Ectodermal cell (in vitro differentiated cells): Measurements from ENCODE around the gene CLCN3.

Experiments
- H3K27ac ChIP-seq: 2 replicates; pipeline ENCODE4 v1.7.0; 2013; ENCODE audit warnings: mild to moderate bottlenecking, low read depth, low read length; ENCODE audit not compliant: insufficient read depth, poor library complexity, severe bottlenecking
- H3K27me3 ChIP-seq: 2 replicates; pipeline ENCODE4 v1.7.0; 2013; ENCODE audit warnings: mild to moderate bottlenecking, low read length; ENCODE audit not compliant: insufficient read depth, control insufficient read depth, poor library complexity, severe bottlenecking
- H3K36me3 ChIP-seq: one replicate; pipeline ENCODE4 v1.7.0; 2013; ENCODE audit warnings: low read length; ENCODE audit not compliant: control insufficient read depth, insufficient read depth
- H3K4me1 ChIP-seq: one replicate; pipeline ENCODE4 v1.7.0; 2013; ENCODE audit warnings: low read length; ENCODE audit not compliant: control insufficient read depth, insufficient read depth
- H3K4me3 ChIP-seq: 2 replicates; pipeline ENCODE4 v1.7.0; 2013; ENCODE audit warnings: low read depth, low read length, control low read depth; ENCODE audit not compliant: insufficient read depth
- H3K9me3 ChIP-seq: 2 replicates; pipeline ENCODE4 v1.7.0; 2013; ENCODE audit warnings: mild to moderate bottlenecking, low read length, moderate library complexity; ENCODE audit not compliant: control insufficient read depth
- WGBS, 2 experiments: methylation state at CpG; one replicate each; pipeline ENCODE4 v1.1.7; 2013; ENCODE audit warnings: missing lambda C conversion rate in 2 of 2; 5-methylcytosine and 5-hydroxymethylcytosine counted together

Gene CLCN3

DNA sequence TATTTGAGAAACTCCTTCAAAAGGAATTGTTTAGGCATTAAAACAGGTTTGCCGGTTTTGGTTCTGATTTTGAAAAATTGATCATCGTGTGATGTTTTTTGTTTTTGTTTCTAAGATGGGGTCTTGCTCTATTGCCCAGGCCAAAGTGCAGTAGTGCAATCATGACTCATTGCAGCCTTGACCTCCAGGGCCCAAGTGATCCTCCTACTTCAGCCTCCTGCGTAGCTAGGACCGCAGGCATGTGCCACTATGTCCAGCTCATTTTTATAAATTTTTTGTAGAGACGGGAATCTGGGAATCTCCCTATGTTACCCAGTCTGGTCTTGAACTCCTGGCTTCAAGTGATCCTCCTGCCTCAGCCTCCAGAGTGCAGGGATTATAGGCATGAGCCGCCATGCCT, 35.0 kb downstream of the CLCN3 start:
- Histone ChIP-seq H3K36me3 (no peaks in the 10 kb centered on the region), H3K4me3 (no peak overlapping the region), H3K4me1 (peaks cover 4% of the 10 kb centered on the region), H3K9me3 (no peaks in the 10 kb centered on the region), H3K27ac (no peak overlapping the region), H3K27me3 (no peaks in the 10 kb centered on the region)
- 93 to 97% methylated on average over 6 of the region's 6 CpGs for WGBS, 2 experiments

DNA sequence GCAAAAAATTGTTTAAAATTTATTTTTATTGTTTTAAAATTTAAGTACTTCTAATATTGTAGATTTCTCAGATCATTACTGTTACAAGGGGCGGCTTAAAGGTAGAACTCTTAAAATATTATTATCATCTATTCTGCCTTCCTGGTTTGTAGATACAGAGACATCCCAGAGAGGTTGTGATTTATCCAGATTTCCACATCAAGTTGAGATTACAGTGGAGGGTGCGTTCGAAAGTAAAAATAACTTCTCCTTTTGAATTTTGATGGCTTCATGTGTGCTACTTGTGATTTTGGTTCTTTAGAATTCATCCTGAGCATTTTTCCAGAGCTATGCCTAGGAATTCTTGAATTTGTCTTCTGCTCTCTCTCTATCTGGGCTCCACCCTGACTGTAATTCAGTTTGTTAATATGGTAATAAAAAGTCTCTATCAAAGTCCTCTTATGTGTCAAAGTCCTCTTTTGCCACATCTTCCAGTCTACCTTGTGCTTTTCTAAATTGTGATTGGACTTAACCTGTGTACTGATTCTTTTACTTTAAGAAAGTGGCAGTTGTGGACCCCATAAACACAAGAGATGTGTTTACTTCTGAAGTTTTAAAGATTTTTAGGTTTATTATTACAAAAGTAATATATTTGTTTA, 37.2 kb downstream of the CLCN3 start:
- Histone ChIP-seq H3K4me3 (no peak overlapping the region), H3K36me3 (no peaks in the 10 kb centered on the region), H3K4me1 (peaks cover 4% of the 10 kb centered on the region), H3K27ac (no peak overlapping the region), H3K9me3 (no peaks in the 10 kb centered on the region), H3K27me3 (no peaks in the 10 kb centered on the region)
- WGBS, 2 experiments: 91 to 92% methylated on average over 2 of the region's 3 CpGs

DNA sequence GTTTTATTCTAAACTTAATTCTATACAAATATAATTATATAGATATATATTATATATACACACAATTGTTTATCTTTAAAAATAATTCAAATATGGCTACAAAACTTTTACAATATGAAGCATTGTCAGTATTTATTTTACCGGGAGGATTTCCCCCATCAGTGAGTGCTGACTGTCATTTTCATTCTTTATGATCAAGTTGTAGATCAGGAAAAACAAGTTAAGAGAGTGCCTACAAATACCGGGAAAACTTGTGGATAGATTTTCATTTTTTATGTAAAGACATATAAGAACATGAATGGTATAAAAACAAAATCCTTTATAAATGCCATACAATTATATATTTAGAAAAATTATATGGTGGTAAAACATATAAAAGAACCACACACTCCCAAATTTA, 37.8 kb downstream of the CLCN3 start:
- no peaks in the 10 kb centered on the region for H3K36me3 ChIP-seq
- no peaks in the 10 kb centered on the region for H3K27me3 ChIP-seq
- WGBS, 2 experiments: 93 to 100% methylated on average over 1 of the region's 2 CpGs
- H3K9me3 ChIP-seq: no peaks in the 10 kb centered on the region
- peaks cover 4% of the 10 kb centered on the region for H3K4me1 ChIP-seq
- no peak overlapping the region for H3K27ac ChIP-seq
- no peak overlapping the region for H3K4me3 ChIP-seq

DNA sequence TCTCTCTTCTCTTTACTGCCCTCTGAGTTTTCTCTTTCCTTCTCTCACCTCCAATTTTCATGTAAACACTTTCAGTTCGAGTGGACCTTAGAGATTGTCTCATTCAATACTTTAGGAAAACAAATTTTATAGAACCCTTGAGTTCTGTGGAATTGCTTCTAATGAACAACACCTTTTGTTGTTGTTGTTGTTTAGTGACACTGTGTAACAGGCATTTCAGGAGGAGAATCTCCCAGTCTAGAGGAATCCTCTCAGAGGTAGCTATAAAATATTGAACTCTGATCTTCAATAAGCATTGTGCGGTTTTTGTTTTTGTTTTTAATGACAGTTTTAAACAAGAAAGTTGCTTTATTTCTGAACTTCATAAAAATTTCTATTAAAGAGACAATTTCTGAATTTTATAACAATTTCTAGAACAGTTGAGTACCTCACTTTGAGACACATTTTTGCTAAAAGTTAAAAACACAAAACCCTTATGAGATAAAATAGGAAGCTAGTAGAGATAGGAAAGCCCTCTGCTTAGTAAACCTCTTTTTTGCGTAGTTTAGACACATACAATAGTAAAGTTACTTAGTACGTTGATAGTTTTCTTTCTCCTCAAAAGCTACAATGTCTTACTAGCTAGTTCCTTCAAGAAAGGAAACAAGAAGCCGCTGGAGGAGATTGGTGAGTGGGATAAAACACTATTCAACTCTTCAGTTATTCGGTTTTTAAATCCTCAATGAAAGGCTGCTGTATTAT, 38.8 kb downstream of the CLCN3 start:
- Histone ChIP-seq H3K9me3 (no peaks in the 10 kb centered on the region), H3K4me1 (peaks cover 4% of the 10 kb centered on the region), H3K36me3 (no peaks in the 10 kb centered on the region), H3K27ac (peak overlapping the region; percentile 96), H3K4me3 (no peak overlapping the region), H3K27me3 (no peaks in the 10 kb centered on the region)
- 75 to 80% methylated on average over 1 to 4 of the region's 6 CpGs for WGBS, 2 experiments

DNA sequence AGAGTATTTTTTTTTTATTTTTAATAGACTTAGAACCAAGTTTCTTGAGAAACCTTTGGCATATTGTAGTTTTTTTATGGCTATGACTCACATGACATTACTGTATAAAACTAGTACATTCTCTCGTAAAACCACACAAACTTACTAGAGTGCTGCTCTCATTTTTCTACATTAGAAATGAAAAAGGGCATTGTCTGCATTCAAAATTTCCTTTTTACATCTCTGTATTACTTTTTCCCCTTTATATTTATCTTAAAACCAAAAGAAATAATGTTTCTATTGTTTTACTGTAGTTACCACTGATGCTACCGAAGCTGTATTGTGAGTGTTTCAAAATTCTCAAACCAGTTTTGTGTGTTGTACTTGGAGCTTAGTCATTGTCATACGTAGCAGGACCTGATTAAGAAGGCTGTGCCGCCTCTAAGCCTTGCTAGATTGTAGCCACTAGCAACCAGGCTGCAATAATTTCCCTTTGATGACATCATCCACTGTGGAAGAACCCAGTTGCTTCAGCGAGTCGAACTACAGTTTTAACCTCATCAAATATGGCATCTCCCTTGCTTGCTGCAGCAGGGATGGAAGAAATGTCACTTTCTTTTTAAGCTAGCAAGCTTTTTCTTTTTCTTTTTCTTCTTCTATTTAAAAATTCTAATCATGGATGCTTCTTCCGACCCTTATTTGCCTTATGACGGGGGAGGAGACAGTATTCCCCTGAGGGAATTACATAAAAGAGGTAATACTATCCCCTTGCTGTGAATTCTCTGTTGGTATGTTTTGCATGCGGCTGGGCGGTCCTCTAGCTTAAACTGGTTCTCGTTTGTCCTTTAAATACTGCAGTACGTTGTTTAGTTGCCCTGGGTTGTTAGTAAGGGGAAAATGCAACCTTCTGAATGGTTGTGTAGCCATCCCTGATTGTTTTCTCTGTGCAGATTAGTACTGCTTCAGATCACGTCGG, 39.6 kb downstream of the CLCN3 start:
- H3K27ac ChIP-seq: peak overlapping the region; percentile 96
- peak overlapping the region; percentile 31 for H3K4me3 ChIP-seq
- no peaks in the 10 kb centered on the region for H3K9me3 ChIP-seq
- no peaks in the 10 kb centered on the region for H3K27me3 ChIP-seq
- peaks cover 4% of the 10 kb centered on the region for H3K4me1 ChIP-seq
- H3K36me3 ChIP-seq: no peaks in the 10 kb centered on the region
- 15 to 17% methylated on average over 14 of the region's 14 CpGs for WGBS, 2 experiments

DNA sequence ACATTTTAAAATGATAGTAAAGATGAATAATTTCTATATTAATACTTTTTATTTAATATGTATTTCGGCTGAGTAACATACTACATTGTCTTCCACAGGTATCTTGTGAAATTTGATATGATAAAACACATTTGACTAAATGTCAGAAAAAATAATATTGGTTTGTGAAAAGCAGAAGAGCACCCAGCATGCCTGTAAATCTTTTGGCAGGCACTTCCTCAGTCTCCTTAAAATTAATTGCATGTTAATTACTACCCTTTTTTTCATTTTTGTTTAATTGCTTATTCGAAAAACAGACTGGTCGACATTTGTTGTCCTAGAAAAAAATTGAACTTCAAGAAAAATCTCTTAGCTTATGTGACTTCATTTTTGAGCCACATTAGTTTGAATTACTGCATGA, 40.6 kb downstream of the CLCN3 start:
- Histone ChIP-seq H3K4me1 (peaks cover 4% of the 10 kb centered on the region), H3K36me3 (no peaks in the 10 kb centered on the region), H3K4me3 (peak overlapping the region; percentile 31), H3K27me3 (no peaks in the 10 kb centered on the region), H3K9me3 (no peaks in the 10 kb centered on the region), H3K27ac (no peak overlapping the region)
- 91% methylated on average over 2 of the region's 3 CpGs; no CpG with 5 or more reads in 1 of the 2 experiments for WGBS, 2 experiments

DNA sequence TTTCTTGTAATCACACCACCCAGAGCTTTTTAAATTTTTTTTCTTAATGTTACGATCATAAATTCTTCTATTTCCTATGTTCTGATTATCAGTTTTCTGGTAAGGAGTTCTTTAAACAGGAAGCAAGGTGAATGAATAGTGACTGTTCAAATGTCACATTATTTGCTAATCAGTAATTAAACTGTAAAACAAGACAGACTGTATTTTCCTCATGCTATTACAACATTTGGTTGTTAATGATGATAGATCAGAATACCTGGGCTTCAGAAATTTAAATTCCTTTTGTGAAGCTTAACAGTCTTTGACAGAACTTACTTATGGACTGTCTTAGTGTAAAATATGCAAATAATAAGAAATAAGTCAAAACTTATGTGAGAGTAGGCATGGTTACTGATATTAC, 41.4 kb downstream of the CLCN3 start:
- Histone ChIP-seq H3K27ac (no peak overlapping the region), H3K4me3 (no peak overlapping the region), H3K9me3 (no peaks in the 10 kb centered on the region), H3K27me3 (no peaks in the 10 kb centered on the region), H3K36me3 (no peaks in the 10 kb centered on the region), H3K4me1 (peaks cover 4% of the 10 kb centered on the region)
- WGBS, 2 experiments: no CpG with 5 or more reads among the region's 1 CpG

DNA sequence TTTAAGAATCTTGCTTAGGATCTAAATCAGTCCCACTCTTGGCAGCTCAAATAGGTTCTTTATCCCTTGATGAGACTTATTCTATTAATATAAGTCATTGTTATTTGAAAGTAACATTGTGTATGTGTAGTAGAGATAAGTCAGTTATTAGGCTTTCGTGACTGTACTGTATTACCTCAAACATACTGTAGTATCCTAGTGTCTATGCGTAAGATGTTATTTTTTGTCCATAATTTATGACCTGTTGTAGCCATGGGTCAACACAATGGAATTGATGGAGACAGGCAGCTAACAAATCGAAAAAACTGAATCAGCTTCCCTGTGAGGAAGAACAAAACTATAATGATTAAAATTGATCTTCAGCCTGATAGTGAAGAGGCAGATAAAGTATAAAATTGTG, 41.8 kb downstream of the CLCN3 start:
- no peak overlapping the region for H3K27ac ChIP-seq
- no peak overlapping the region for H3K4me3 ChIP-seq

DNA sequence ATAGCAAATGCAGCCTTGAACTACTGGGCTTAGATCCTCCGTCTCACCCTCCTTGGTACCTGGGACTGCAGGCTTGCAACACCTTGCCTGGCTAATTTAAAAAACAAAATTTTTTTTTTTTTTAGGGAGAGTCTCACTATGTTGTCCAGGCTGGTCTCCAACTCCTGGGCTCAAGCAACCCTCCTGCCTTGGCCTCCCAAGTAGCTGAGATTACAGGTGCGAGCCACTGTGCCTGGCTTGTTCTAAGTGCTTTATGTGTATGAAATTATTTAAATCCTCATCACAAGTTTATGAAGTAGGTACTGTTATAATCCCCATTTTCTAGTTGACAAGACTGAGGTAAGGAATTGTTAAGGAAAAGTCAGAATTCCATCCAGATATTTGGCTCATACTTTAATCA, 43.0 kb downstream of the CLCN3 start:
- no peak overlapping the region for H3K27ac ChIP-seq
- no peaks in the 10 kb centered on the region for H3K36me3 ChIP-seq
- peaks cover 4% of the 10 kb centered on the region for H3K4me1 ChIP-seq
- H3K4me3 ChIP-seq: no peak overlapping the region
- WGBS, 2 experiments: 93 to 100% methylated on average over 1 to 2 of the region's 2 CpGs
- H3K27me3 ChIP-seq: no peaks in the 10 kb centered on the region
- H3K9me3 ChIP-seq: no peaks in the 10 kb centered on the region

More for the DNA sequence above, 41.8 kb downstream of the CLCN3 start:
- Histone ChIP-seq H3K36me3 (no peaks in the 10 kb centered on the region), H3K4me1 (peaks cover 4% of the 10 kb centered on the region), H3K9me3 (no peaks in the 10 kb centered on the region), H3K27me3 (no peaks in the 10 kb centered on the region)
- 96 to 100% methylated on average over 2 to 3 of the region's 3 CpGs for WGBS, 2 experiments

DNA sequence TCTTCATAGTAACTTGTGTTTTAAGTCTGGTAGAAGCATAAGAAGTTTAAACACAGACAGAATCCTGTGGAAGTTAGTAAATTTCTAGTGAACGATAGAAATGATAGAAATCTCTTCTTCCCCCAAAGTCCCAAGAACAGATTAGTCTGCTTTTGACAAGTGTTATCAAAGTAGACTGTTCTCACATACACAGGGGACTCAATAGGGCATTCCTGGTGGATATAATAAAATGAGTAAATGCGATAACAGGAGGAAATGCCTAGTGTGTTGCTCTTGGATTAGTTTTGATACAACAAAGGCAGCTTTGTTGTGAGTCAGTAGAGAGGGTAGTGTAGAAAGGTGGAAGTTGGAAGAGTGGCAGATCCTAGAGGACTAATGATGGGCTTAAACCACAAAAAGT, 43.5 kb downstream of the CLCN3 start:
- Histone ChIP-seq H3K36me3 (no peaks in the 10 kb centered on the region), H3K27ac (no peak overlapping the region), H3K27me3 (no peaks in the 10 kb centered on the region), H3K4me1 (peaks cover 4% of the 10 kb centered on the region), H3K4me3 (no peak overlapping the region), H3K9me3 (no peaks in the 10 kb centered on the region)
- WGBS, 2 experiments: 94 to 99% methylated on average over 2 of the region's 2 CpGs
